Pancreas (tissue), 10 donors: ENCODE data around the gene LANCL2. TPM values are rescaled to one million over a fixed set of nuclear protein-coding genes. Genes with fewer than 3 reads are reported as not detected.
A peak's percentile ranks its signal among the peaks of the same experiment; 100 is the strongest.

Experiments used
- ATAC-seq, 4 donors: fragments of 200-7000 bp; cut with Tn5 transposase; one replicate each; pipeline versions ENCODE4 v1.8.0 to v1.9.1; 2020; ENCODE audit warnings: mild to moderate bottlenecking in 4 of 4, moderate library complexity in 4 of 4
- DNase-seq, 6 donors: peaks; one replicate each; pipeline ENCODE4 v3.0.0-alpha.2; 2020
- FAIRE-seq: peaks from 2 replicates; lab custom pipeline; 2012; peaks lifted over from hg19 to GRCh38; lab: Jason Lieb, UNC
- H3K27ac ChIP-seq, 4 donors: fragments of 200-600 bp; sonication (generic); 1 replicate in 3 of 4; 2 replicates in 1 of 4; pipeline versions ENCODE4 v1.5.0 to v1.8.0; 2020
- H3K27me3 ChIP-seq, 4 donors: fragments of 200-600 bp; one replicate each; pipeline ENCODE4 v1.8.0; 2021
- H3K36me3 ChIP-seq, 3 donors: fragments of 200-600 bp; sonication (generic) in 1 of 3; one replicate each; pipeline versions ENCODE4 v1.5.0 to v1.8.0; 2020 to 2021
- H3K4me1 ChIP-seq, 3 donors: fragments of 200-600 bp; one replicate each; pipeline ENCODE4 v1.8.0; 2021
- H3K4me3 ChIP-seq, 4 donors: fragments of 200-600 bp; sonication (generic) in 2 of 4; one replicate each; pipeline versions ENCODE4 v1.5.0 to v1.8.0; 2020 to 2021
- H3K9me3 ChIP-seq, 4 donors: fragments of 200-600 bp; one replicate each; pipeline ENCODE4 v1.8.0; 2021
- WGBS, 2 donors: extraction: QIAGEN DNeasy Blood & Tissue Kit; methylation state at CpG; one replicate each; pipeline ENCODE4 v1.1.7; 2013; 5-methylcytosine and 5-hydroxymethylcytosine counted together
- intact Hi-C, 3 donors: fragments of 100-400 bp; cut with DNase I; formaldehyde crosslinking; loops; one replicate each; pipeline versions ENCODE4 v1.11.1 to v1.14.2; 2022
- polyA plus RNA-seq, 2 donors: library from polyadenylated mRNA; stranded (reverse); fragments of 200-250 nt; gene quantifications; one replicate each; pipeline ENCODE4 v1.2.3, GENCODE V29; 2013
- total RNA-seq, 6 donors: library from RNA; stranded (reverse); fragmentation: NEBNext Ultra II Directional in 4 of 6; extraction: Animal tissue kit (Norgen Biotek cat#: 25700) in 4 of 6; gene quantifications; one replicate each; pipeline versions ENCODE4 v1.2.1 to v1.2.4, GENCODE V29; 2021 to 2023
- TF ChIP-seq, protein P1 (sequence below), 4 donors: fragments of 200-600 bp; sonication (generic) in 3 of 4; IDR thresholded peaks; one replicate each; pipeline versions ENCODE4 v1.5.0 to v1.8.0; 2021; ENCODE audit warnings: antibody characterized with exemption in 4 of 4
- donor health status: healthy with polysubstance abuse.
- donor health status: DM: no; HTN: no; CAD: no; lungs with moderate emphysema.
- donor health status: DM: no; HTN: no; CAD: no.
- donor health status: control.
- donor health status: control.
- donor health status: Bipolar disorder and iron deficiency.
- donor health status: DM: yes; HTN: yes; CAD: no.
- donor health status: DM: no; HTN: no; CAD: no.
- donor health status: DM: no; HTN: no; CAD: no.
- donor health status: DM: yes; HTN: yes; CAD: no.

LANCL2 gene
- total and polyA plus RNA-seq, 8 donors: 4.6 to 8.5 (median 6.3) TPM

DNA sequence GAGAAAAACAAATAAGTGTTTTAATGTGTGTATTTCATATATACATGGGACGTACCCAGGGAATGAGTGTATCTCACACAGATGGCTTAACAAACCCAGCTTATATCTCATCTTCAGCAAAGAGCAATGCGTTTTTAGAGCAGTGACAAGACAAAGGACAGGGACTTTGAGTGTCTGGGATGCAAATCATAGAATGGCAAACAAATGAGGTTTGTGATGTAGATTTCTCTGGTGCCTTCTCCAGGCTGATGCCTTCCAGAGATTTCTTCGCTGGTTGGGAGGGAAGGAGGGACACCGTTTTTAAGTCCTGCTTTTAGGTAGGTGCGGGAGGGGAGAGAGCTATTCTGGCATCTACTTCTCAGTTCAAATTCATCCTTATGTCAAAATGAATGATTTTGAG lies 16.6 kb downstream of the LANCL2 start:
- intact Hi-C loops: no loop called here
- ATAC-seq: no peak
- no peak for FAIRE-seq
- no peak for DNase-seq
- Histone ChIP-seq H3K27ac (no peak overlapping the region), H3K27me3 (no peaks in the 10 kb centered on the region), H3K36me3 (no peaks in the 10 kb centered on the region), H3K4me1 (no peaks in the 10 kb centered on the region), H3K9me3 (no peaks in the 10 kb centered on the region), H3K4me3 (no peak overlapping the region)
- TF ChIP-seq, protein P1, sequence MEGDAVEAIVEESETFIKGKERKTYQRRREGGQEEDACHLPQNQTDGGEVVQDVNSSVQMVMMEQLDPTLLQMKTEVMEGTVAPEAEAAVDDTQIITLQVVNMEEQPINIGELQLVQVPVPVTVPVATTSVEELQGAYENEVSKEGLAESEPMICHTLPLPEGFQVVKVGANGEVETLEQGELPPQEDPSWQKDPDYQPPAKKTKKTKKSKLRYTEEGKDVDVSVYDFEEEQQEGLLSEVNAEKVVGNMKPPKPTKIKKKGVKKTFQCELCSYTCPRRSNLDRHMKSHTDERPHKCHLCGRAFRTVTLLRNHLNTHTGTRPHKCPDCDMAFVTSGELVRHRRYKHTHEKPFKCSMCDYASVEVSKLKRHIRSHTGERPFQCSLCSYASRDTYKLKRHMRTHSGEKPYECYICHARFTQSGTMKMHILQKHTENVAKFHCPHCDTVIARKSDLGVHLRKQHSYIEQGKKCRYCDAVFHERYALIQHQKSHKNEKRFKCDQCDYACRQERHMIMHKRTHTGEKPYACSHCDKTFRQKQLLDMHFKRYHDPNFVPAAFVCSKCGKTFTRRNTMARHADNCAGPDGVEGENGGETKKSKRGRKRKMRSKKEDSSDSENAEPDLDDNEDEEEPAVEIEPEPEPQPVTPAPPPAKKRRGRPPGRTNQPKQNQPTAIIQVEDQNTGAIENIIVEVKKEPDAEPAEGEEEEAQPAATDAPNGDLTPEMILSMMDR (IDR thresholded peaks at IDR 0.05): no peak
- WGBS, 2 donors: 90 to 99% methylated on average over 5 of the region's 5 CpGs

DNA sequence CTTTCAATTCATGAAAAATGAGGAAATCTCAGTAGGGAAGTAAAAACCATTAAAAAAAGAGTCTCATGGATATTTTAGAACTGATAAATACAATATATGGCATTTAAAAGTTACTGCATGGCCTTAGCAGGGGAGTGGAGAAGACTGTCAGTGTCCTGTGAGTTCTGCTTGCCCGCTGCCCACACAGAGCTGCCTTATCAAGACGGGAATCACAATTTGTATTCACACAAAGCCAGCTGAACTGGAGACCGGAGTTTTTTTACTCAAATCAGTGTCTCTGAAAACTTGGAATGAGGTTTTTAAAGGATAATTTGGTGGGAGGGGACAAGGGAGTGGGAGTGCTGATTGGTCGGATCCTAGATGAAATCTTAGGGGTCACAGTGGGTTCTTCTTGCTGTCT lies 17.1 kb downstream of the LANCL2 start:
- no peak for DNase-seq
- intact Hi-C loops: no loop called here
- H3K9me3 ChIP-seq: no peaks in the 10 kb centered on the region
- H3K27me3 ChIP-seq: no peaks in the 10 kb centered on the region
- TF ChIP-seq, protein P1 (IDR thresholded peaks at IDR 0.05): no peak
- WGBS, 2 donors: 93 to 97% methylated on average over 4 of the region's 4 CpGs
- no peak for FAIRE-seq
- H3K27ac ChIP-seq: no peak overlapping the region
- no peak overlapping the region for H3K4me3 ChIP-seq
- ATAC-seq: no peak
- H3K4me1 ChIP-seq: no peaks in the 10 kb centered on the region
- H3K36me3 ChIP-seq: no peaks in the 10 kb centered on the region

DNA sequence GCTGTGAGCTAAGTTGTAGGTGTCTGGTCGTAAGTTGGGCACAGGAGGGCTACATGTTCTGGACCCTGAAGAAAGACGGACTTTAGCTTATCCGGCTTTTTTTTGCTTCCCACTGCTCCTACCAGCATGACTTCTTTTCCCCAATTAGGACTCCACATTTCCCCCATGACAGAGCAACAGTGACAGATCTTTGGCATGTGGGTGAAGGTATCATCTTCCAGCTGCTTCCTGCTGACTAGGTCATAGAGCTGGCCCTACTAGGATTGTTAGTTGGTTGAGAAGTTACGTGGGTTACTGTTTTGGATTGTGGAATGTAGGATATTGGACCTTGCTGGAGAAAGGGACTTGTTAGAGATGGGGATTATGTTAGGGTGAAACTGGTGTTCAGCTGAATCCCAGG lies 21.4 kb downstream of the LANCL2 start:
- H3K36me3 ChIP-seq: no peaks in the 10 kb centered on the region
- DNase-seq (no peak), FAIRE-seq (no peak), ATAC-seq (no peak)
- no peaks in the 10 kb centered on the region for H3K9me3 ChIP-seq
- WGBS, 2 donors: 94 to 97% methylated on average over 4 of the region's 4 CpGs
- H3K27me3 ChIP-seq: no peaks in the 10 kb centered on the region
- no peak overlapping the region for H3K27ac ChIP-seq
- TF ChIP-seq, protein P1 (IDR thresholded peaks at IDR 0.05): no peak
- no peaks in the 10 kb centered on the region for H3K4me1 ChIP-seq
- H3K4me3 ChIP-seq: no peak overlapping the region
- intact Hi-C loops: no loop called here

DNA sequence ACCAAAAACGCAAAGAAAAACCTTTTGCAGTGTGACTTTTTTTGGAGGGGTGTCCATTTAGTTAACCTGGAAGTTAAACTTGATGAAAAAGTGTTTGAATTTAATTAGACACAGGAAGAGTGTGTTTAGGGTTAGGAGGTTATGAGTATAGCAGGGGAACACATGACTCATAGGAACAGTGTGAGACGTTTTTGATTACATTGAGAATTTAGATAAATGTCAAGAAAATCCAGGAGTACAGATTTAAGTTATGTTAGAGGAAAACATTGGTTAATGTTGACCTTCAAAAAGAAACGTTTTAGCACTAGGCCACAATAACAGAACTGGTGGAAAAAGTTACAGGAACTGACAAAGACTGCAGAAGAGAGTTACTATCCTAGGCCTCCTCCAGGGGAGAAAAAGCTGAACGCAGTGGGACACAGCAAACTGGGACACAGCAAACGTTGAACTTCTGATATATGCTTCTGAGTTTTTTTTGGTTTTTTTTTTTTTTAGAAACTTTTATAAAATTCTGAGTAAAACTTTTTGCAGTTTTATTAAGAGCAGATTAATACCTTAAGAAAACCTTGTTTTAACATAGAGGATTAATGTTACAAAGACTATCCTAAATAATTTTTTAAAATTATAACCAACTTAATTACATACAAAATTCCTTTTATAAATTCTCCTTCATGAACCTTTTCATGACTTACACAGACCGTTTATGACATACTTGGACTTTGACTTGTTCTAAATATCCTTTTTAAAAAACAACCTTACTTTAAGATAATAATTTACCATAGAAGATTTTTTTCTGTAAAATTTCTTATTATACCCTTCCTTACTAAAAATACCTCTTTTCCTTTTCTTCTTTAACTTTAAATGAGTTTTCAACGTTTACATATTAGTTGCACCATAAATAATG lies 22.2 kb downstream of the LANCL2 start:
- TF ChIP-seq, protein P1 (IDR thresholded peaks at IDR 0.05): no peak
- Histone ChIP-seq H3K4me3 (no peak overlapping the region), H3K9me3 (no peaks in the 10 kb centered on the region), H3K4me1 (no peaks in the 10 kb centered on the region), H3K36me3 (no peaks in the 10 kb centered on the region), H3K27ac (no peak overlapping the region), H3K27me3 (no peaks in the 10 kb centered on the region)
- ATAC-seq (no peak), FAIRE-seq (peak; percentile 34), DNase-seq (no peak)
- 89 to 91% methylated on average over 7 of the region's 7 CpGs for WGBS, 2 donors
- intact Hi-C loops: no loop called here

DNA sequence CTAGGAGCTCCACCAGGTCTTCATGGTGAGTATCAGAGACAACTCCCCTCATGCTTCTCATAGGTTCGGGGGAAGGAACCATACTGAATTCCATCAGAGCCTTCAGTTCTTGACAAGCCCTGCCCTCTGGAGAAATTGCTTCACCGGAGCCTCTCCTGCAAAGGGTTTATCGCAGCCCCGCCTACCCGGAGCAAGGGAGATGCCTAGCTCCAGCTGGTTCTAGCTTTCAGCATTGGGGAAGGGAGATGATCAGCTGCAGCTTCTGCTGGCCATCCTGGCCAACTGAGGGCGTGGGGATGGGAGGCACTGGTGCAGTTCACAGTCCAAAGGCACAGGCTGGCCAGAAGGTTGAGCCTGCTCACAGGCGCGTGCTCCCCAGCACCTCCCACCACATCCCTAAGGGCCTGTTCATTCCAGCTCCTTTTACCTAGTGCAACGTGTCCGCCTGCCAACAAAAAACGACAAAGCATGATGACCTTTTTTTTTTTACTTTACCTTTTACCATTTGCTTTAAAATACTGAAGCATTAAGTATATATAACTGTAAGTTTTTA lies 31.2 kb downstream of the LANCL2 start:
- peaks cover 0 to 3% (median 0%) of the 10 kb centered on the region in 3 donors for H3K36me3 ChIP-seq
- WGBS, 2 donors: 91 to 95% methylated on average over 11 of the region's 11 CpGs
- H3K27me3 ChIP-seq: no peaks in the 10 kb centered on the region
- H3K27ac ChIP-seq: no peak overlapping the region
- FAIRE-seq (no peak), DNase-seq (no peak), ATAC-seq (no peak)
- intact Hi-C loops: no loop called here
- no peak overlapping the region for H3K4me3 ChIP-seq
- no peaks in the 10 kb centered on the region for H3K4me1 ChIP-seq
- TF ChIP-seq, protein P1 (IDR thresholded peaks at IDR 0.05): no peak
- no peaks in the 10 kb centered on the region for H3K9me3 ChIP-seq
